Osteocyte (in vitro differentiated cells): ENCODE data around the gene GPHN. TPM values are rescaled to one million over a fixed set of nuclear protein-coding genes. Genes with fewer than 3 reads are reported as not detected.
A peak's percentile ranks its signal among the peaks of the same experiment; 100 is the strongest.

Source experiments
- DNase-seq: peaks from one replicate; pipeline ENCODE4 v3.0.0; 2021; ENCODE audit warnings: mixed read lengths; ENCODE audit not compliant: unreplicated experiment; ENCODE audit errors: extremely low spot score
- H3K27ac Mint-ChIP-seq: one replicate; pipeline ENCODE4 v1.8.0; 2021; ENCODE audit warnings: mild to moderate bottlenecking, mixed read lengths; ENCODE audit not compliant: unreplicated experiment
- H3K27me3 Mint-ChIP-seq: one replicate; pipeline ENCODE4 v1.8.0; 2021; ENCODE audit warnings: mixed read lengths; ENCODE audit not compliant: unreplicated experiment
- H3K36me3 Mint-ChIP-seq: one replicate; pipeline ENCODE4 v1.8.0; 2021; ENCODE audit warnings: mixed read lengths; ENCODE audit not compliant: unreplicated experiment
- H3K4me1 Mint-ChIP-seq: one replicate; pipeline ENCODE4 v1.8.0; 2021; ENCODE audit warnings: mixed read lengths; ENCODE audit not compliant: unreplicated experiment
- H3K4me3 Mint-ChIP-seq: one replicate; pipeline ENCODE4 v1.8.0; 2021; ENCODE audit warnings: mild to moderate bottlenecking, moderate library complexity, mixed read lengths; ENCODE audit not compliant: unreplicated experiment
- H3K9me3 Mint-ChIP-seq: one replicate; pipeline ENCODE4 v1.8.0; 2021; ENCODE audit warnings: mixed read lengths; ENCODE audit not compliant: unreplicated experiment
- CTCF ChIP-seq: fragments of 200-600 bp; sonication (generic); IDR thresholded peaks from 2 replicates; pipeline ENCODE4 v1.5.0; 2021; ENCODE audit warnings: antibody characterized with exemption, mild to moderate bottlenecking, moderate library complexity
- total RNA-seq: library from RNA; stranded (reverse); gene quantifications from 2 replicates; pipeline ENCODE4 v1.2.1, GENCODE V29; 2021

GPHN gene
- total RNA-seq, 1 donor from 2014 or later = 17.7 TPM

GRCh38 chr14:66746316-66747006 lies 238.5 kb downstream of the GPHN start:
- no peak overlapping the region for H3K4me3 Mint-ChIP-seq

GRCh38 chr14:66752109-66752508 lies 244.2 kb downstream of the GPHN start:
- Mint-ChIP-seq H3K4me1 (no peaks in the 10 kb centered on the region), H3K9me3 (no peaks in the 10 kb centered on the region), H3K27me3 (no peaks in the 10 kb centered on the region), H3K36me3 (no peaks in the 10 kb centered on the region), H3K4me3 (no peak overlapping the region), H3K27ac (no peak overlapping the region)
- no peak for DNase-seq
- no peak for TF ChIP-seq CTCF

More at GRCh38 chr14:66746316-66747006, 238.5 kb downstream of the GPHN start:
- H3K36me3 Mint-ChIP-seq = no peaks in the 10 kb centered on the region
- no peaks in the 10 kb centered on the region for H3K9me3 Mint-ChIP-seq
- H3K4me1 Mint-ChIP-seq = no peaks in the 10 kb centered on the region
- TF ChIP-seq CTCF = peak; percentile 57
- no peaks in the 10 kb centered on the region for H3K27me3 Mint-ChIP-seq
- no peak overlapping the region for H3K27ac Mint-ChIP-seq
- no peak for DNase-seq

DNA sequence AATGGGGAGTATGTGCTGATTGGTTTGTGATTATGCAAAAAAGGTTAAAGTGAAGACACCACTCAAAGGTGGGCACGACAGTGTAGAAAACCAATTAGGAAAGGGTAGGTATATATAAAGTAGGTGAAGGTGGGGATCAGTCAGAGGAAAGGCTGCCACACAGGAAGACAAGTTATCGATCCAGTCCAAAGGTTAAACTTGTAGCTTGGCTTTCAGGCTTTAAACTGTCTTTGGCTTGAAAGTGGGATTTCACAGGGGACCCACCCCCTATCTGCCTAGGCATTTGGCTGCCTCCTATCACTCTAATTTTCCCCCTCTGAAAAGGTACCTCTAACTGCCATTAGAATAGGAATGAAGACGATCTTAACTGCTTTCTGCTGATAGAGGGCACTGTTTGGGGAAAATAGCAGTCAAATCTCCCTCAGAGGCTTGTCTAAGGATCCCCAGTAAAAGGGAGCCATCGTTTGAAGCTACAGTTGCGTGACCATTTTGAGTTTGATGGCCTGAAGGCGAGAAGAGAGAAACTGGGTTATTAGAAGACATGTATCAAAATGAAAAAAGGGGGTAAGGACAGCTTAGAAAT lies 250.2 kb downstream of the GPHN start:
- Mint-ChIP-seq H3K4me3 (no peak overlapping the region), H3K27ac (no peak overlapping the region), H3K9me3 (no peaks in the 10 kb centered on the region), H3K36me3 (no peaks in the 10 kb centered on the region), H3K27me3 (no peaks in the 10 kb centered on the region), H3K4me1 (no peaks in the 10 kb centered on the region)
- no peak for DNase-seq
- no peak for TF ChIP-seq CTCF

GRCh38 chr14:66772146-66772545 lies 264.2 kb downstream of the GPHN start:
- TF ChIP-seq CTCF = no peak
- Mint-ChIP-seq H3K4me3 (no peak overlapping the region), H3K9me3 (no peaks in the 10 kb centered on the region), H3K27me3 (no peaks in the 10 kb centered on the region), H3K27ac (no peak overlapping the region), H3K4me1 (no peaks in the 10 kb centered on the region), H3K36me3 (no peaks in the 10 kb centered on the region)
- no peak for DNase-seq

DNA sequence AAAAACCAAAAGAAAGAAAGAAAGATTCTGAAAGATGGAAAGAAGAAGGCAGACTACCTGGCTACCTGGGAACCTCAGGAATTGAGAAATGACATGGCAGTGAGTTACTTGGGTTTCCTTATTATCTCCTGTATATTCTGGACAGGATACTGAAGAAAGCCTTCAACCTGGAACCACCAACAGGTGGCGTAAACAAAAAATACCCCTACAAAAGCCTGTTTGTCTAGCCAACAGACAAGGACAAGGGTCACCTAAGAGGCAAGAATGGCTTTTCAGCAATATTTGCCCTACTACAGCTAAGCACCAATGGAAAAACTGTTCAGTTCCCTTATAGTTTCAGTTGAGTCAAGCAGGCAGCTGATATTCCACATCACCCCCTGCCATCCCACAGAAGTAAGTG lies 274.9 kb downstream of the GPHN start:
- Mint-ChIP-seq H3K27ac (no peak overlapping the region), H3K4me1 (peaks cover 7% of the 10 kb centered on the region), H3K27me3 (no peaks in the 10 kb centered on the region), H3K4me3 (no peak overlapping the region), H3K36me3 (no peaks in the 10 kb centered on the region), H3K9me3 (peaks cover 3% of the 10 kb centered on the region)
- TF ChIP-seq CTCF = no peak
- DNase-seq = no peak
